ENCODE data around the gene CAMKV.

GRCh38 chr3:49902511-49903345 lies 33.0 kb upstream of the CAMKV start:
- no peak for TF ChIP-seq POLR2A (IDR thresholded peaks at IDR 0.05)
- TF ChIP-seq, protein P1, sequence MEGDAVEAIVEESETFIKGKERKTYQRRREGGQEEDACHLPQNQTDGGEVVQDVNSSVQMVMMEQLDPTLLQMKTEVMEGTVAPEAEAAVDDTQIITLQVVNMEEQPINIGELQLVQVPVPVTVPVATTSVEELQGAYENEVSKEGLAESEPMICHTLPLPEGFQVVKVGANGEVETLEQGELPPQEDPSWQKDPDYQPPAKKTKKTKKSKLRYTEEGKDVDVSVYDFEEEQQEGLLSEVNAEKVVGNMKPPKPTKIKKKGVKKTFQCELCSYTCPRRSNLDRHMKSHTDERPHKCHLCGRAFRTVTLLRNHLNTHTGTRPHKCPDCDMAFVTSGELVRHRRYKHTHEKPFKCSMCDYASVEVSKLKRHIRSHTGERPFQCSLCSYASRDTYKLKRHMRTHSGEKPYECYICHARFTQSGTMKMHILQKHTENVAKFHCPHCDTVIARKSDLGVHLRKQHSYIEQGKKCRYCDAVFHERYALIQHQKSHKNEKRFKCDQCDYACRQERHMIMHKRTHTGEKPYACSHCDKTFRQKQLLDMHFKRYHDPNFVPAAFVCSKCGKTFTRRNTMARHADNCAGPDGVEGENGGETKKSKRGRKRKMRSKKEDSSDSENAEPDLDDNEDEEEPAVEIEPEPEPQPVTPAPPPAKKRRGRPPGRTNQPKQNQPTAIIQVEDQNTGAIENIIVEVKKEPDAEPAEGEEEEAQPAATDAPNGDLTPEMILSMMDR (IDR thresholded peaks at IDR 0.05), result no peak
